ENCODE results near the gene GALNT3. TPM values are rescaled to one million over a fixed set of nuclear protein-coding genes. Genes with fewer than 3 reads are reported as not detected.

Gene GALNT3
- total RNA-seq, 1 donor from 2014 or later = 8.3 TPM

DNA sequence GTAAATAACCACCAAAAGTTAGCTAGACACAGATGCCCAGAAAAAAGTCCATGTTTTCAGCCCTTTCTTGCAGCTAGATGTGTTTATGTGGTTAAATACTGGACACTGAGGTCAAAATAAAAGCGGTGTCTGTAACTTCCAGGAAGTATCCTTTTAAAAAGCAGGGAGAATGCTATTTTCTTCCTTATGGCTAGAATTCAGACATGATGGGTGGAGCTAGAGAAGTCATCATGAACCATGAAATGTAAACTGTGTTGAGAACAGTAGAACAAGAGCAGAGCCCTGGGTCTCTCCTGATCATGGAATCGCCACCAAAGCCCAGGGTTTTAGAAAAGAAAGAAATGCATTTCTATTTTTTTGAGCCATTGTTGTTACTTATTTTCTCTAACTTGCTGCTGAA is 41.3 kb upstream of the GALNT3 start:
- no peak overlapping the region for H3K4me3 Mint-ChIP-seq
- TF ChIP-seq, protein P1, sequence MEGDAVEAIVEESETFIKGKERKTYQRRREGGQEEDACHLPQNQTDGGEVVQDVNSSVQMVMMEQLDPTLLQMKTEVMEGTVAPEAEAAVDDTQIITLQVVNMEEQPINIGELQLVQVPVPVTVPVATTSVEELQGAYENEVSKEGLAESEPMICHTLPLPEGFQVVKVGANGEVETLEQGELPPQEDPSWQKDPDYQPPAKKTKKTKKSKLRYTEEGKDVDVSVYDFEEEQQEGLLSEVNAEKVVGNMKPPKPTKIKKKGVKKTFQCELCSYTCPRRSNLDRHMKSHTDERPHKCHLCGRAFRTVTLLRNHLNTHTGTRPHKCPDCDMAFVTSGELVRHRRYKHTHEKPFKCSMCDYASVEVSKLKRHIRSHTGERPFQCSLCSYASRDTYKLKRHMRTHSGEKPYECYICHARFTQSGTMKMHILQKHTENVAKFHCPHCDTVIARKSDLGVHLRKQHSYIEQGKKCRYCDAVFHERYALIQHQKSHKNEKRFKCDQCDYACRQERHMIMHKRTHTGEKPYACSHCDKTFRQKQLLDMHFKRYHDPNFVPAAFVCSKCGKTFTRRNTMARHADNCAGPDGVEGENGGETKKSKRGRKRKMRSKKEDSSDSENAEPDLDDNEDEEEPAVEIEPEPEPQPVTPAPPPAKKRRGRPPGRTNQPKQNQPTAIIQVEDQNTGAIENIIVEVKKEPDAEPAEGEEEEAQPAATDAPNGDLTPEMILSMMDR (IDR thresholded peaks at IDR 0.05; ENCODE audit: unreplicated experiment) = no peak
- H3K9me3 Mint-ChIP-seq = peaks cover 22% of the 10 kb centered on the region
- no peak overlapping the region for H3K27ac Mint-ChIP-seq
- no peaks in the 10 kb centered on the region for H3K27me3 Mint-ChIP-seq (ENCODE audit: low read depth)
- H3K36me3 Mint-ChIP-seq = peaks cover 3% of the 10 kb centered on the region
- peaks cover 17% of the 10 kb centered on the region for H3K4me1 Mint-ChIP-seq
- no peak for DNase-seq (ENCODE audit: low spot score in 2 of 2, unreplicated experiment in 2 of 2)

DNA sequence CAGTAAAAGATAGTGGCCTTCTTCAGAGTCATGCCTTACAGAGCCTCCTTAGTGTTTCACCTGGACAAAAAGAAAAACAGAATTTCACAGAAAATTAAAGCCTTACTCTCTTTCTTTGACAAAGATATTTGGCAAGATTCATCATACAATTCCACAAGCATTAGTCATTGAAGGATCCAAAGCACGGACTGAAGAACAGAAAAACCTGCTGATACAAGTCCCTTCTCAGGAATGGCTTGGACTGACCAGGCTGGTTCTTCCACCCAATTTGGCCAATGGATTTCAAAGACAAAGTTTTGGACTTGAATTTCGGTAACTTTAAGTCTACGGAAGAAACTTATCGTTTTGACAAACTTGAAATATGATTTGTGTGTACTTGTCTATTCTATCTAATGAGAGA is 39.1 kb upstream of the GALNT3 start:
- no peaks in the 10 kb centered on the region for H3K27me3 Mint-ChIP-seq (ENCODE audit: low read depth)
- H3K27ac Mint-ChIP-seq = no peak overlapping the region
- H3K4me1 Mint-ChIP-seq = peaks cover 17% of the 10 kb centered on the region
- no peak for DNase-seq (ENCODE audit: low spot score in 2 of 2, unreplicated experiment in 2 of 2)
- H3K4me3 Mint-ChIP-seq = no peak overlapping the region
- TF ChIP-seq, protein P1 (IDR thresholded peaks at IDR 0.05; ENCODE audit: unreplicated experiment) = no peak
- H3K9me3 Mint-ChIP-seq = peaks cover 16% of the 10 kb centered on the region
- H3K36me3 Mint-ChIP-seq = no peaks in the 10 kb centered on the region

DNA sequence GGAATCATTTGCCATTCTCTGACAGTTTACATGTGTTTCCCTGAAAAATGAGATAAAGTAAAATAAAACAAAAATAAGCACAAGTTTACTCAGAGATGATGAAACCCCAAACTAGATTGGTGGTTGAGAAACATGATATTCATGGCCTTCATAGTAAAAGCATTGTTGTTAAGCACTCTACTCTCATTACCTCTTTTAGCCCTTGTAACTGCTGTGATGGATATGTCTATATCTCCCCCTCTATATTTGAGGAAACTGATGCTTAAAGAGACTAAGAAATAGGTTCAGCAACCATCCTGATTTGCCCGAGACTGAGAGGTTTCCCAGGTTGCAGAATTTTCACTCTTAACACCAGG is 33.9 kb upstream of the GALNT3 start:
- peaks cover 43% of the 10 kb centered on the region for H3K4me1 Mint-ChIP-seq
- H3K27ac Mint-ChIP-seq = no peak overlapping the region
- H3K27me3 Mint-ChIP-seq (ENCODE audit: low read depth) = no peaks in the 10 kb centered on the region
- DNase-seq (ENCODE audit: low spot score in 2 of 2, unreplicated experiment in 2 of 2) = no peak
- no peak overlapping the region for H3K4me3 Mint-ChIP-seq
- TF ChIP-seq, protein P1 (IDR thresholded peaks at IDR 0.05; ENCODE audit: unreplicated experiment) = no peak
- peaks cover 15% of the 10 kb centered on the region for H3K9me3 Mint-ChIP-seq
- no peaks in the 10 kb centered on the region for H3K36me3 Mint-ChIP-seq

DNA sequence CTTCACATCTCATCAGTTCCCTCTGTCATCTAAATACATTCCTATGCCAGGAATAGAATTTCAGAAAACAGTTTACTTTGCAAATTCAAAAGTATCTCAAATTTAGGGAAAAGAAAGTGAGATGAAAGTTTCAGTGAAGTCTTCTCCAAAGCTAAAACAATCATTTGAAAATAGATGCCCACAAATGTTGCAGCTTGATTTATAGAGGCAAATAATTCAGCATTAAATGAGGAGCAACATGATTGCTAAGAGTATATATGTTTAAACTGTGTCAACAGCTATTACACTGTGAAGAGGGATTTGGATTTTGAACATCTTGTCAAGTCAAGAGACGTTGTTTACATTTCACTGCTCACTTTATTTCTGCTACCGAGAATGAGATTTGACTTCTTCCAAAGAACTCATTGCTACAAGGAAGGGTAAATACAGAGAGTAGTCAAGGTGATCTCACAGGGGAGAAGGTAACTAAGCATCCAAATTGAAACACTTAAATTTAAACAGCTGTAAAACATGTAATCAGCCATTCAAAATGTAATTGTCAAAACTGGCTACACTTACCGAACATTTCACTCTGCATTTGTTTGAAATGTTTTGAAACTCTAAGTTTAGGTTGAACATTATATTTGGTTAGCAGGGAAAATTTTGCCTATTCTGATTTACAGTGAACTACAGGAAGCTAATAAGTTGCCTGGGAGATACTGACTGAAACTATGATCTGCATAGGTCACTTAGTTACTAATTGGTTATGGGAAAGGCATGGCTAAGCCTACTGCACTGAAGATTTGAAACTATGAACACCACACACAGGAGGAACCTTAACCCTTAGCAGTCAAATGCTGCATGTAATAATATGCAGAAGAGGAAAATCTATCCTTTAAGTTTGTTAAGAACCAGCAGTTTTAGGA is 33.2 kb upstream of the GALNT3 start:
- H3K9me3 Mint-ChIP-seq = peaks cover 9% of the 10 kb centered on the region
- no peaks in the 10 kb centered on the region for H3K36me3 Mint-ChIP-seq
- H3K27me3 Mint-ChIP-seq (ENCODE audit: low read depth) = no peaks in the 10 kb centered on the region
- TF ChIP-seq, protein P1 (IDR thresholded peaks at IDR 0.05; ENCODE audit: unreplicated experiment) = no peak
- peaks cover 46% of the 10 kb centered on the region for H3K4me1 Mint-ChIP-seq
- H3K27ac Mint-ChIP-seq = no peak overlapping the region
- H3K4me3 Mint-ChIP-seq = no peak overlapping the region
- no peak for DNase-seq (ENCODE audit: low spot score in 2 of 2, unreplicated experiment in 2 of 2)

DNA sequence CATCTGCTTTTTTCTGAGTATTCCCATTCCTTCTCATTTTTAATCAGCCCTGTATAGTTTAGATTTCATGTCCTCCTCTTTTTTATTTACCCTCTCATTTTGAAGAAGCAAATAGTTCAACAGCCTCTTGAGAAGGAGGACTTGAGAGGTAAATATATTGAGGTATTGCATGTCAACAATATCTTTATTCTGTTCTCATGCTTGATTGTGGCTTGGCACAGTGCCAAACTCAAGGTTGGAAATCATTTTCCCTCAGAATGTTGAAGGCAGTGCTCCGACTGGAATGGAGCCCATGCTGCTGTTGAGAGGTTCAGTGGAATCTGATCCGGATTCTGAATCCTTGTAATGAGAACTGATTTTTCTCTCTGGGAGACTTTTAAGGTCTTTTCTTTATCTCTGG is 31.0 kb upstream of the GALNT3 start:
- TF ChIP-seq, protein P1 (IDR thresholded peaks at IDR 0.05; ENCODE audit: unreplicated experiment) = no peak
- H3K27me3 Mint-ChIP-seq (ENCODE audit: low read depth) = no peaks in the 10 kb centered on the region
- H3K4me3 Mint-ChIP-seq = no peak overlapping the region
- peak; percentile 43 to 66 for DNase-seq (ENCODE audit: low spot score in 2 of 2, unreplicated experiment in 2 of 2)
- no peaks in the 10 kb centered on the region for H3K36me3 Mint-ChIP-seq
- H3K9me3 Mint-ChIP-seq = no peaks in the 10 kb centered on the region
- peaks cover 51% of the 10 kb centered on the region for H3K4me1 Mint-ChIP-seq
- H3K27ac Mint-ChIP-seq = peak overlapping the region; percentile 71
